Esophagus squamous epithelium (tissue), 5 donors: ENCODE data around the gene NFAT5. TPM values are rescaled to one million over a fixed set of nuclear protein-coding genes. Genes with fewer than 3 reads are reported as not detected.
A peak's percentile ranks its signal among the peaks of the same experiment; 100 is the strongest.

Source experiments
- DNase-seq: peaks from one replicate; lab custom pipeline; 2025; lab: John Stamatoyannopoulos, UW
- H3K27ac ChIP-seq, 4 donors: fragments of 200-600 bp; sonication (generic); one replicate each; pipeline ENCODE4 v1.5.1; 2016 to 2019; ENCODE audit warnings: mild to moderate bottlenecking in 1 of 4
- H3K27me3 ChIP-seq, 4 donors: fragments of 200-600 bp; sonication (generic); 1 replicate in 3 of 4; 2 replicates in 1 of 4; pipeline versions ENCODE4 v1.5.1 to v1.6.0; 2017 to 2021; ENCODE audit warnings: antibody characterized with exemption in 1 of 4
- H3K36me3 ChIP-seq, 3 donors: fragments of 200-600 bp; sonication (generic); one replicate each; pipeline ENCODE4 v1.5.1; 2016 to 2019
- H3K4me1 ChIP-seq, 3 donors: fragments of 200-600 bp; sonication (generic); one replicate each; pipeline ENCODE4 v1.5.1; 2017 to 2019
- H3K4me3 ChIP-seq, 4 donors: fragments of 200-600 bp; sonication (generic); 1 replicate in 3 of 4; 2 replicates in 1 of 4; pipeline ENCODE4 v1.5.1; 2016 to 2019; ENCODE audit warnings: mild to moderate bottlenecking in 2 of 4, moderate library complexity in 1 of 4
- H3K9me3 ChIP-seq, 3 donors: fragments of 200-600 bp; sonication (generic); one replicate each; pipeline ENCODE4 v1.5.1; 2016 to 2019
- CTCF ChIP-seq, 6 experiments: fragments of 450-650 bp in 4 of 6; fragments of 200-600 bp in 2 of 6; sonication (generic) in 2 of 6; IDR thresholded peaks; one replicate each; pipeline ENCODE4 v1.5.1; 2016 to 2019; ENCODE audit warnings: antibody characterized with exemption in 6 of 6, mild to moderate bottlenecking in 4 of 6, moderate library complexity in 4 of 6
- POLR2A ChIP-seq, 4 donors: fragments of 450-650 bp; IDR thresholded peaks; one replicate each; pipeline ENCODE4 v1.6.1; 2017; ENCODE audit warnings: antibody characterized with exemption in 4 of 4, mild to moderate bottlenecking in 4 of 4, moderate library complexity in 3 of 4
- WGBS, 2 donors: methylation state at CpG; one replicate each; pipeline ENCODE4 v1.1.5; 2018; 5-methylcytosine and 5-hydroxymethylcytosine counted together
- intact Hi-C: fragments of 100-400 bp; cut with DNase I; formaldehyde crosslinking; loops from one replicate; pipeline ENCODE4 v1.15.0; 2022
- total RNA-seq, 4 donors: library from RNA; depleted of rRNA; stranded (reverse); fragments of >200 nt; gene quantifications; one replicate each; pipeline ENCODE4 v1.1.0, GENCODE V29; 2016
- donor health status: DM: yes; HTN: yes; CAD: no.

The NFAT5 gene
- total RNA-seq, 4 donors from 2014 or later = 15.7 to 59.3 (median 30.1) TPM

DNA sequence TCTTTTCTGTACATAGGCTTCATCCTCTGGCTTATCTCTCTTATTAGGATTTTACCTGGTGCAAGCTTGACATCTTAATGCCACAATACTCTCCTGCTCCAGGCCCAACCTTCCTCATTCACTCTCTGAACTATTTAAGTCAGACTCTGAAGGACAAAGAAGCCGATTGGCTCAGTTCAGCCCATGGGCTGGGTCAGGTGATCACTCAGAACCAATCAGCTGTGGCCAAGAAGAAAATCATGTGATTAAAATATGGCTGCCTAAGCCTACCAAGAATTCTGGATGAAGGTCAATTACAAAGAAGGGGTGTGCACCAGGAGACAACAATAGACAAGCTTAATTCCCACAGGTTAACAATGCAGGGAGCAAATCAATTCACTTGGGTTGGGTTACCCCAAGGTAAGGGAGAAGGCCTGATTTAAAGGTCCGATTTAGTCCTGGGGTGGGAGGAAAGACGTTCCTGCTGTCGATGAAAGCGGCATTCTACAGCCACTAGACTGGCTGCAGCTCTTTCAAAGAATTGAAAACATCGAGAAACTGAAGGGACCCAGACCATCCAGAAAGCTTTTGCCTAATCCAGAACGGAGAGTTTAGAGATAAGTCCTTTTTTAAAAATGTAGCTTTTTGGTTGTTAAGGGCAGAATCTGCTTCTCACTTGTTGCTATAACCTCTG lies 42.9 kb upstream of the NFAT5 start:
- H3K4me1 ChIP-seq = no peaks in the 10 kb centered on the region
- H3K9me3 ChIP-seq = no peaks in the 10 kb centered on the region
- H3K36me3 ChIP-seq = no peaks in the 10 kb centered on the region
- intact Hi-C loops = no loop called here
- WGBS, 2 donors = 94 to 96% methylated on average over 7 of the region's 7 CpGs
- no peak overlapping the region for H3K27ac ChIP-seq
- no peak overlapping the region for H3K4me3 ChIP-seq
- TF ChIP-seq POLR2A (IDR thresholded peaks at IDR 0.05) (no peak), CTCF (IDR thresholded peaks at IDR 0.05) (no peak)
- no peaks in the 10 kb centered on the region for H3K27me3 ChIP-seq
- DNase-seq = no peak

DNA sequence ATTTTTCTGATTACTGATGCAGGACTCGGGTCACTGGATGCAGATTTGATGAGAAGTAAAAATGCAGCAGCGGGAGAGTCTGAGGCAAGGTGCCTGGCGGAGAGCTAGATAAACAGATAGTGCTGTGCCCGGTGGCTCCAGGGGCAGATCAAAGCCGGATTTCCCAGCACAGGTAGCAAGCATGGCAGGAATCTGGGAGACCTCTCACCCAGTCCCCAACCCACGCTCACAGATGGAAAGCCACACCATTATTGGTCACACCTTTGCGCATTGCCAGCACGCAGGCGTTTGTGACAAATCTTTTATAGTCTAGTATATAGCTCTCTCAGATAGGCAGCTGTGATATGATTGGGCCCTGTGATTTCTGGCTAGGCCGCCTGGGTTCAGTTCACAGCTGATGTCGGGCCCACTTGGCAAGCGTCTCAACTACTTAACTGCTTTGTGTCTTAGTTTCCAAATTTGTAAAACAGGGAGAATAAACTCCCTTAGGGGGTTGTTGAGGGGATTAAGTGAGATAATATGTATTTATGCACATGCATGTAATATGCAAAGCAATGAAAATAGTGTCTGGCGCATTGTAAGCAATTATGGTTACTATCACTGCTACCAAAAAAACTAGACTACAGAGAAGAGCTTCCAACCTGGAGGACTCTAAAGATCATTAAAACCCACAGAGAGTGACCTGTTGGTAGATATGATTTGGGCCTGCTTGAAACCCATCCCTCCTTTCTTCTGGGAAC lies 42.0 kb upstream of the NFAT5 start:
- no peak for DNase-seq
- Histone ChIP-seq H3K36me3 (no peaks in the 10 kb centered on the region), H3K27me3 (no peaks in the 10 kb centered on the region), H3K27ac (no peak overlapping the region), H3K9me3 (no peaks in the 10 kb centered on the region), H3K4me3 (no peak overlapping the region), H3K4me1 (no peaks in the 10 kb centered on the region)
- intact Hi-C loops = no loop called here
- TF ChIP-seq POLR2A (IDR thresholded peaks at IDR 0.05) (no peak), CTCF (IDR thresholded peaks at IDR 0.05) (no peak)
- 75 to 84% methylated on average over 12 to 13 of the region's 13 CpGs for WGBS, 2 donors

DNA sequence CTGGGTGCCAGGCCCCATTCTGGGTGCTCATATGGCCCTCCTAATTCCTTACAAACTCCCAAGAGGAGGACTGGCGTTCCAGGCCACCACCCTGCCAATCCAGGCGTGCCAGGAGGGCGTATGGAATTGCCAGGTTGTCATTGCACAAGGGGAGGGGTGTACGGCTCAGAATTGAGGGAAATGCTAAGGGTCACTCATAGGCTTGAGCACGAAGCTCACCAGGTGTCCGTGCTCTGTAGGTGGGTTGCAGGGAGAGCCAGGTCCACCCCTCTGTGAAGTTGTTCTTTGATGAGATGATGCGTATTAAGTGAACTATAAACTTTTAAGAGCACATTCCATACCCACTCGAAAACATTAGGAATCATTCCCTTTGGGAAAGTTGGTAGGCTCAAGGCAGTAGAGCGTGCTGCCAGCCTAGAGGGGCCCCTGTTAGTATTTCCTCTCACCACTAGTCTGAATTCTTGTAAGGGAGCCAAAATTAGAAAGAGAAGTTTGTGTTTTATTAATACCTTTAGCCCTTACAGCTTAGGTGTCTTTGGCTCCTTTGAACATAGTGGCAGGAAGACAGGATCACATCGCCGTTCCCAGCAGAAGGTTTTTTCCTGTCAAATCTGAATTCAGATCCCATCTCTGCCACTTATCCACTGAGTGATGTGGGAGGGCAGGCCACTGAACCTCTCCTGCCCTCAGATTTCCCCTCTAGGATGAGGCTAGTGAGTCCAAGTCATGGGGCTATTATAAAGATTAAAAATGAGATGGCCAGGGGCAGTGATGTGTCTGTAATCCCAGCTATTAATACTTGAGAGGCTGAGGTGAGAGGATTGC lies 38.7 kb upstream of the NFAT5 start:
- peaks cover 3 to 21% (median 15%) of the 10 kb centered on the region in 3 donors for H3K4me1 ChIP-seq
- TF ChIP-seq CTCF (IDR thresholded peaks at IDR 0.05) = peak in 1 of 6 experiments; percentile 11
- TF ChIP-seq POLR2A (IDR thresholded peaks at IDR 0.05) = no peak
- no peak for DNase-seq
- intact Hi-C loops = no loop called here
- H3K9me3 ChIP-seq = no peaks in the 10 kb centered on the region
- WGBS, 2 donors = 72 to 92% methylated on average over 8 to 9 of the region's 11 CpGs
- no peaks in the 10 kb centered on the region for H3K36me3 ChIP-seq
- no peak overlapping the region for H3K4me3 ChIP-seq
- H3K27me3 ChIP-seq = no peaks in the 10 kb centered on the region
- no peak overlapping the region for H3K27ac ChIP-seq

DNA sequence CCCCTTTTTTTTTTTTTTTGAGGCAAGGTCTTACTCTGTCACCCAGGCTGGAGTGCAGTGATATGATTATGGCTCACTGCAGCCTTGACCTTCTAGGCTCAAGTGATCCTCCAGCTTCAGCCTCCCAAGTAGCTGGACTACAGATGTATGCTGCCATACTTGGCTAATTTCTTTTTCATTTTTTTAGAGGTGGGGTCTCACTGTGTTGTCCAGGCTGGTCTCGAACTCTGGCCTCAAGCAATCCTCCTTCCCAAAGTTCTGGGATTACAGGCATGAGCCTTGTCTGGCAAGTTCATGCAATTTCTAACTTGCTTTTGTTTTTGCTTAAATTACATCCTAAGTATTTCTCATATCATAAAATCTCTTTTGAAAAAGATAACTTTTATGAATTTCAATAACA lies 33.8 kb upstream of the NFAT5 start:
- Histone ChIP-seq H3K9me3 (no peaks in the 10 kb centered on the region), H3K4me1 (peaks cover 3 to 33% (median 24%) of the 10 kb centered on the region in 3 donors), H3K27ac (no peak overlapping the region), H3K4me3 (no peak overlapping the region), H3K36me3 (no peaks in the 10 kb centered on the region), H3K27me3 (no peaks in the 10 kb centered on the region)
- no peak for TF ChIP-seq POLR2A (IDR thresholded peaks at IDR 0.05)
- TF ChIP-seq CTCF (IDR thresholded peaks at IDR 0.05) = no peak
- WGBS, 2 donors = 43 to 53% methylated on average over 1 of the region's 1 CpG
- no peak for DNase-seq
- intact Hi-C loops = no loop called here
